ENCODE results near the gene CAMKMT. TPM values are rescaled to one million over a fixed set of nuclear protein-coding genes. Genes with fewer than 3 reads are reported as not detected.

CAMKMT gene
- total RNA-seq, 1 experiment from 2014 or later, result 17.4 TPM

- Histone ChIP-seq H2BK15ac (ENCODE audit: low read depth, low read length) (no peak overlapping the region), H3K79me2 (ENCODE audit: insufficient read depth, low read length) (no peaks in the 10 kb centered on the region), H3K27me3 (ENCODE audit: insufficient read depth, low read length) (no peaks in the 10 kb centered on the region), H3K9me3 (ENCODE audit: control insufficient read depth, low read depth, low read length) (no peaks in the 10 kb centered on the region), H3K56ac (ENCODE audit: insufficient read length, low read depth, low read length) (no peak overlapping the region), H2AK5ac (ENCODE audit: insufficient read length, low read length) (no peak overlapping the region), H2BK20ac (ENCODE audit: low read depth, low read length, poor library complexity, severe bottlenecking) (no peak overlapping the region), H3K9ac (ENCODE audit: extremely low read depth, insufficient read length, low read length) (no peak overlapping the region), H2BK5ac (ENCODE audit: insufficient read length, low read length) (no peak overlapping the region), H3K27ac (ENCODE audit: insufficient read length, low read depth, low read length) (no peak overlapping the region), H3T11ph (ENCODE audit: low read length) (no peak overlapping the region), H2BK12ac (ENCODE audit: insufficient read length, low read depth, low read length) (no peak overlapping the region), H3K14ac (ENCODE audit: insufficient read depth, low read length) (no peak overlapping the region), H2AFZ (ENCODE audit: low read length) (no peak overlapping the region), H2BK120ac (ENCODE audit: low read depth, low read length, poor library complexity, severe bottlenecking) (no peak overlapping the region), H3K4ac (ENCODE audit: low read depth, low read length) (no peak overlapping the region), H3K18ac (ENCODE audit: insufficient read length, low read depth, low read length) (no peak overlapping the region), H3K4me2 (ENCODE audit: insufficient read depth, insufficient read length, low read length) (no peak overlapping the region), H3K4me1 (ENCODE audit: insufficient read depth, low read length) (no peaks in the 10 kb centered on the region), H4K5ac (ENCODE audit: insufficient read length, low read depth, low read length) (no peak overlapping the region), H3K23ac (ENCODE audit: insufficient read length, low read depth, low read length) (no peak overlapping the region), H3K23me2 (ENCODE audit: insufficient read length, low read depth, low read length, poor library complexity, severe bottlenecking) (no peaks in the 10 kb centered on the region), H4K91ac (ENCODE audit: insufficient read length, low read depth, low read length) (no peak overlapping the region), H4K8ac (replicated peaks; ENCODE audit: insufficient read length, low read depth, low read length) (no peak overlapping the region), H4K20me1 (ENCODE audit: control insufficient read depth, insufficient read depth, insufficient read length) (no peaks in the 10 kb centered on the region), H3K79me1 (ENCODE audit: insufficient read depth, low read depth, low read length, poor library complexity, severe bottlenecking) (no peaks in the 10 kb centered on the region)
- TF ChIP-seq CTCF (conservative IDR thresholded peaks at IDR 0.05), result no peak
- Mint-ChIP-seq H3K27me3 (ENCODE audit: low read depth) (peaks cover 15% of the 10 kb centered on the region), H3K27ac (no peak overlapping the region), H3K36me3 (ENCODE audit: insufficient read depth in 1 of 3, low read depth in 3 of 3) (peaks cover 0 to 13% (median 0%) of the 10 kb centered on the region in 3 experiments; a peak in 2 of 7 replicates), H3K4me3 (no peak overlapping the region), H3K4me1 (peaks cover 26 to 30% of the 10 kb centered on the region in 2 experiments), H3K9me3 (peaks cover 3 to 6% of the 10 kb centered on the region in 2 experiments; a peak in 3 of 5 replicates)
- no peak for DNase-seq
- no CpG with 5 or more reads among the region's 7 CpGs for WGBS (ENCODE audit: extremely low coverage, insufficient read length, low lambda C conversion rate)
These were observed 455.5 kb downstream of the CAMKMT start for GRCh38 chr2:44817256-44817655.

Measured in H9 (cell line).